ENCODE measurements around the gene WIPF2. TPM values are rescaled to one million over a fixed set of nuclear protein-coding genes. Genes with fewer than 3 reads are reported as not detected.

The WIPF2 gene
- total and polyA plus RNA-seq, 2 of the 8 experiments (the other 6 are each of a cell fraction or from before 2014, with no cell fraction given): 6.9 to 25.3 TPM

- TF ChIP-seq CHD7 (IDR thresholded peaks at IDR 0.05; ENCODE audit: insufficient replicate concordance, low read length): no peak
- no peak for TF ChIP-seq JUND (IDR thresholded peaks at IDR 0.05; ENCODE audit: low read length)
- TF ChIP-seq GTF2F1 (IDR thresholded peaks at IDR 0.05; ENCODE audit: borderline replicate concordance, low read depth, low read length): no peak
- no peak for TF ChIP-seq RNF2 (IDR thresholded peaks at IDR 0.05; ENCODE audit: borderline replicate concordance, low read depth, low read length, missing control alignments, poor library complexity, severe bottlenecking)
- no peak for TF ChIP-seq JUN (IDR thresholded peaks at IDR 0.05; ENCODE audit: low read depth, low read length)
- TF ChIP-seq CTBP2 (IDR thresholded peaks at IDR 0.05; ENCODE audit: borderline replicate concordance, insufficient read depth, insufficient read length, low read length): no peak
- TF ChIP-seq TBP (IDR thresholded peaks at IDR 0.05; ENCODE audit: low read depth, low read length): no peak
- TF ChIP-seq POLR2A (IDR thresholded peaks at IDR 0.05; ENCODE audit: control extremely low read depth in 1 of 2, low read depth in 2 of 2, low read length in 2 of 2): no peak
- no peak for TF ChIP-seq HDAC6 (IDR thresholded peaks at IDR 0.05; ENCODE audit: low read depth, low read length)
- TF ChIP-seq E2F6 (IDR thresholded peaks at IDR 0.05): no peak
- no peak for TF ChIP-seq EZH2 (IDR thresholded peaks at IDR 0.05; ENCODE audit: low read depth, low read length, severe bottlenecking)
Observed at GRCh38 chr17:40178660-40179059, 40.4 kb upstream of the WIPF2 start (continued).
